Measurements from ENCODE around the gene SLC6A3. TPM values are rescaled to one million over a fixed set of nuclear protein-coding genes. Genes with fewer than 3 reads are reported as not detected.
A peak's percentile ranks its signal among the peaks of the same experiment; 100 is the strongest.

SLC6A3 gene
- total and polyA plus RNA-seq, 10 donors = 0.02 to 0.27 (median 0.07) TPM; not detected in 4

- no peak overlapping the region for H3K4me3 ChIP-seq
- H3K27me3 ChIP-seq (replicated peaks in 1 of 7) = peaks cover 15 to 41% (median 34%) of the 10 kb centered on the region in 7 donors
- no peak overlapping the region for H3K27ac ChIP-seq
- no peaks in the 10 kb centered on the region for H3K36me3 ChIP-seq
- H3K4me1 ChIP-seq = peaks cover 10 to 33% (median 22%) of the 10 kb centered on the region in 6 donors
- peaks cover 3 to 24% (median 19%) of the 10 kb centered on the region in 8 donors for H3K9me3 ChIP-seq
- no peak for DNase-seq
- 88 to 92% (median 90%) methylated on average over 12 of the region's 12 CpGs for WGBS, 5 donors
- TF ChIP-seq POLR2A (IDR thresholded peaks at IDR 0.05) = no peak
- intact Hi-C loops (cut with DNase I; ENCODE audit: low total_unique reads) = no loop called here
Measured at GRCh38 chr5:1449081-1449630, 3.9 kb upstream of the SLC6A3 start.

GRCh38 chr5:1448511-1449011, 3.3 kb upstream of the SLC6A3 start:
- Histone ChIP-seq H3K9me3 (peaks cover under 1 to 18% (median 13%) of the 10 kb centered on the region in 8 donors), H3K27ac (no peak overlapping the region), H3K36me3 (no peaks in the 10 kb centered on the region), H3K4me3 (no peak overlapping the region), H3K27me3 (replicated peaks in 1 of 7) (peaks cover 15 to 46% (median 40%) of the 10 kb centered on the region in 7 donors), H3K4me1 (peaks cover 10 to 35% (median 24%) of the 10 kb centered on the region in 6 donors)
- no peak for DNase-seq
- 59 to 83% (median 75%) methylated on average over 5 of the region's 5 CpGs for WGBS, 5 donors
- no peak for TF ChIP-seq POLR2AphosphoS5 (IDR thresholded peaks at IDR 0.05)
- no peak for TF ChIP-seq POLR2A (IDR thresholded peaks at IDR 0.05)
- no peak for TF ChIP-seq CTCF (IDR thresholded peaks at IDR 0.05 in 8 of 11, conservative IDR thresholded peaks at IDR 0.05 in 3 of 11)
- intact Hi-C loops (cut with DNase I; ENCODE audit: low total_unique reads) = no loop called here

- no peaks in the 10 kb centered on the region for H3K36me3 ChIP-seq
- intact Hi-C loops (cut with DNase I; ENCODE audit: low total_unique reads) = no loop called here
- DNase-seq = no peak
- no peak overlapping the region for H3K27ac ChIP-seq
- peaks cover 0 to 11% (median 6%) of the 10 kb centered on the region in 8 donors for H3K9me3 ChIP-seq
- no peak for TF ChIP-seq POLR2A (IDR thresholded peaks at IDR 0.05)
- TF ChIP-seq POLR2AphosphoS5 (IDR thresholded peaks at IDR 0.05) = no peak
- TF ChIP-seq CTCF (IDR thresholded peaks at IDR 0.05 in 8 of 11, conservative IDR thresholded peaks at IDR 0.05 in 3 of 11) = no peak
- WGBS, 5 donors = 47 to 63% (median 57%) methylated on average over 15 to 16 of the region's 16 CpGs
- H3K27me3 ChIP-seq (replicated peaks in 1 of 7) = peaks cover 15 to 54% (median 47%) of the 10 kb centered on the region in 7 donors
- no peak overlapping the region for H3K4me3 ChIP-seq
- H3K4me1 ChIP-seq = peaks cover 10 to 35% (median 24%) of the 10 kb centered on the region in 6 donors
Measured at GRCh38 chr5:1447671-1448361, 2.6 kb upstream of the SLC6A3 start.

- Histone ChIP-seq H3K36me3 (no peaks in the 10 kb centered on the region), H3K27me3 (replicated peaks in 1 of 7) (peaks cover 15 to 64% (median 57%) of the 10 kb centered on the region in 7 donors), H3K4me3 (no peak overlapping the region), H3K4me1 (peaks cover 10 to 35% (median 24%) of the 10 kb centered on the region in 6 donors), H3K27ac (no peak overlapping the region), H3K9me3 (peaks cover 0 to under 1% (median 0%) of the 10 kb centered on the region in 8 donors)
- WGBS, 5 donors = 40 to 61% (median 44%) methylated on average over 13 to 16 of the region's 16 CpGs
- intact Hi-C loops (cut with DNase I; ENCODE audit: low total_unique reads) = no loop called here
- TF ChIP-seq POLR2AphosphoS5 (IDR thresholded peaks at IDR 0.05) (no peak), CTCF (IDR thresholded peaks at IDR 0.05 in 8 of 11, conservative IDR thresholded peaks at IDR 0.05 in 3 of 11) (no peak), POLR2A (IDR thresholded peaks at IDR 0.05) (no peak)
- DNase-seq = peak; percentile 42
Measured at GRCh38 chr5:1446602-1447343, 1.5 kb upstream of the SLC6A3 start.

Data from spleen (tissue), 11 donors.